Upper lobe of right lung (tissue), 1 donor: ENCODE results near the gene GOLGB1. TPM values are rescaled to one million over a fixed set of nuclear protein-coding genes. Genes with fewer than 3 reads are reported as not detected.

Experiments used
- ATAC-seq: fragments of 200-7000 bp; cut with Tn5 transposase; one replicate; pipeline ENCODE4 v1.9.1; 2020; ENCODE audit warnings: mild to moderate bottlenecking, moderate library complexity
- DNase-seq: peaks from one replicate; pipeline ENCODE4 v3.0.0-alpha.2; 2020
- H3K27ac ChIP-seq: fragments of 200-600 bp; one replicate; pipeline ENCODE4 v1.8.0; 2022
- H3K27me3 ChIP-seq: fragments of 200-600 bp; one replicate; pipeline ENCODE4 v1.8.0; 2022; ENCODE audit warnings: mild to moderate bottlenecking
- H3K36me3 ChIP-seq: fragments of 200-600 bp; one replicate; pipeline ENCODE4 v1.8.0; 2022
- H3K4me1 ChIP-seq: fragments of 200-600 bp; one replicate; pipeline ENCODE4 v1.8.0; 2022
- H3K4me3 ChIP-seq: fragments of 200-600 bp; one replicate; pipeline ENCODE4 v1.8.0; 2022; ENCODE audit warnings: mild to moderate bottlenecking
- H3K9me3 ChIP-seq: fragments of 200-600 bp; one replicate; pipeline ENCODE4 v1.8.0; 2022
- CTCF ChIP-seq: fragments of 200-600 bp; IDR thresholded peaks from one replicate; pipeline ENCODE4 v1.8.0; 2022; ENCODE audit warnings: antibody characterized with exemption
- intact Hi-C: fragments of 100-400 bp; cut with DNase I; formaldehyde crosslinking; loops from one replicate; pipeline ENCODE4 v1.11.0; 2022
- total RNA-seq: library from RNA; stranded (reverse); fragmentation: NEBNext Ultra II Directional; extraction: Animal tissue kit (Norgen Biotek cat#: 25700); gene quantifications from one replicate; pipeline ENCODE4 v1.2.1, GENCODE V29; 2021
- donor health status: DM: no; HTN: yes; CAD: no; lungs with severe emphysema.

GOLGB1 gene
- total RNA-seq, 1 donor from 2014 or later = 57.0 TPM

GRCh38 chr3:121759541-121760202 is 10.1 kb upstream of the GOLGB1 start:
- no peak overlapping the region for H3K4me3 ChIP-seq
- H3K27ac ChIP-seq = no peak overlapping the region
- intact Hi-C loops = no loop called here
- no peaks in the 10 kb centered on the region for H3K36me3 ChIP-seq
- no peak for TF ChIP-seq CTCF
- H3K9me3 ChIP-seq = no peaks in the 10 kb centered on the region
- no peaks in the 10 kb centered on the region for H3K27me3 ChIP-seq
- H3K4me1 ChIP-seq = no peaks in the 10 kb centered on the region
- ATAC-seq (no peak), DNase-seq (no peak)

GRCh38 chr3:121758727-121759450 is 9.3 kb upstream of the GOLGB1 start:
- Histone ChIP-seq H3K9me3 (no peaks in the 10 kb centered on the region), H3K4me1 (no peaks in the 10 kb centered on the region), H3K4me3 (no peak overlapping the region), H3K36me3 (no peaks in the 10 kb centered on the region), H3K27ac (no peak overlapping the region), H3K27me3 (no peaks in the 10 kb centered on the region)
- no peak for TF ChIP-seq CTCF
- no peak for ATAC-seq
- no peak for DNase-seq
- intact Hi-C loops = no loop called here

DNA sequence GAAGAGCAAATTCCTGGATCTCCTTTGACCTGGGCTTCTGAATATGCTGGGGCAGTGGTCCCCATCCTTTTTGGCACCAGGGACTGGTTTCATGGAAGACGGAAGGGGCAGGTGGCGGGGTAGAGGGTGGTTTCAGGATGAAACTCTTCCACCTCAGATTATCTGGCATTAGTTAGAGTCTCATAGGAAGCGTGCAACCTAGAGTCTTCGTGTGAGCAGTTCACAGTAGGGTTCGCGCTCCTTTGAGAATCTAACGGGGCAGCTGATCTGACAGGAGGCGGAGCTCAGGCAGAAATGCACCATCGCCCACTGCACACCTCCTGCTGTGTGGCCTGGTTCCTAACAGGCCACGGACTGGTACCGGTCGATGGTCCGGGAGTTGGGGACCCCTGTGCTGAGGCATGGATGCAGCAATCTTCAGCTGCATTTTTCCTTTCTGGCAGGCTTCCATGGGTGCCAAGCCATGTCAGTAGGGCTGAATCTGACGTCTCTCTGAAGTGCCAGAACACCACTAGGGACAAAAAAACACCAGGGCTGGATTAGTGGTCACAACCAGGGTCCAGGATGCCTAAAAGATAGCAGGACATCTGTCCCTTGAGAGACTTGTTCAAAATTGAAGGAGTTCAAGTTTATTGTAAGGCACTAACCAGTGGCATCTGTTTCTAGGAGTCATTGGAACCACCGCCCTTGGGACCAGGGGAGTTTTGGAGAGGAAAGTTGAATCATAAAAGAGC is 8.4 kb upstream of the GOLGB1 start:
- Histone ChIP-seq H3K4me1 (no peaks in the 10 kb centered on the region), H3K9me3 (no peaks in the 10 kb centered on the region), H3K36me3 (no peaks in the 10 kb centered on the region), H3K27me3 (no peaks in the 10 kb centered on the region), H3K4me3 (no peak overlapping the region), H3K27ac (peak overlapping the region; percentile 4)
- TF ChIP-seq CTCF = no peak
- no peak for DNase-seq
- intact Hi-C loops = no loop called here
- ATAC-seq = no peak

- H3K27me3 ChIP-seq = no peaks in the 10 kb centered on the region
- no peak overlapping the region for H3K4me3 ChIP-seq
- H3K27ac ChIP-seq = peak overlapping the region; percentile 4
- intact Hi-C loops = no loop called here
- H3K4me1 ChIP-seq = no peaks in the 10 kb centered on the region
- H3K36me3 ChIP-seq = no peaks in the 10 kb centered on the region
- no peak for TF ChIP-seq CTCF
- H3K9me3 ChIP-seq = no peaks in the 10 kb centered on the region
- ATAC-seq = peak; percentile 38
- no peak for DNase-seq
Measured at GRCh38 chr3:121757087-121757811, 7.7 kb upstream of the GOLGB1 start.

- Histone ChIP-seq H3K27me3 (no peaks in the 10 kb centered on the region), H3K36me3 (no peaks in the 10 kb centered on the region), H3K4me3 (no peak overlapping the region), H3K9me3 (no peaks in the 10 kb centered on the region), H3K27ac (no peak overlapping the region), H3K4me1 (peaks cover 13% of the 10 kb centered on the region)
- TF ChIP-seq CTCF = no peak
- DNase-seq = no peak
- intact Hi-C loops = no loop called here
- ATAC-seq = no peak
Measured at GRCh38 chr3:121752772-121753171, 3.2 kb upstream of the GOLGB1 start.
